ENCODE results near the gene MYO16.

Gene MYO16

GRCh38 chr13:108650271-108650670, 20.9 kb downstream of the MYO16 start:
- H4K20me1 ChIP-seq (ENCODE audit: low read depth, low read length), result no peaks in the 10 kb centered on the region
- H3K4me2 ChIP-seq (ENCODE audit: low read depth, low read length, poor library complexity, severe bottlenecking), result no peak overlapping the region
- no peak overlapping the region for H2AFZ ChIP-seq (ENCODE audit: low read depth, low read length, severe bottlenecking)
- H3K4me3 ChIP-seq (ENCODE audit: insufficient read depth, low read length, poor library complexity, severe bottlenecking), result no peak overlapping the region
- no peak overlapping the region for H3K27ac ChIP-seq (ENCODE audit: low read depth, low read length)
- H3K9ac ChIP-seq (ENCODE audit: low read length), result no peak overlapping the region
- TF ChIP-seq, protein P1, sequence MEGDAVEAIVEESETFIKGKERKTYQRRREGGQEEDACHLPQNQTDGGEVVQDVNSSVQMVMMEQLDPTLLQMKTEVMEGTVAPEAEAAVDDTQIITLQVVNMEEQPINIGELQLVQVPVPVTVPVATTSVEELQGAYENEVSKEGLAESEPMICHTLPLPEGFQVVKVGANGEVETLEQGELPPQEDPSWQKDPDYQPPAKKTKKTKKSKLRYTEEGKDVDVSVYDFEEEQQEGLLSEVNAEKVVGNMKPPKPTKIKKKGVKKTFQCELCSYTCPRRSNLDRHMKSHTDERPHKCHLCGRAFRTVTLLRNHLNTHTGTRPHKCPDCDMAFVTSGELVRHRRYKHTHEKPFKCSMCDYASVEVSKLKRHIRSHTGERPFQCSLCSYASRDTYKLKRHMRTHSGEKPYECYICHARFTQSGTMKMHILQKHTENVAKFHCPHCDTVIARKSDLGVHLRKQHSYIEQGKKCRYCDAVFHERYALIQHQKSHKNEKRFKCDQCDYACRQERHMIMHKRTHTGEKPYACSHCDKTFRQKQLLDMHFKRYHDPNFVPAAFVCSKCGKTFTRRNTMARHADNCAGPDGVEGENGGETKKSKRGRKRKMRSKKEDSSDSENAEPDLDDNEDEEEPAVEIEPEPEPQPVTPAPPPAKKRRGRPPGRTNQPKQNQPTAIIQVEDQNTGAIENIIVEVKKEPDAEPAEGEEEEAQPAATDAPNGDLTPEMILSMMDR (IDR thresholded peaks at IDR 0.05; ENCODE audit: insufficient read depth, low read length, poor library complexity, severe bottlenecking), result no peak
- TF ChIP-seq EZH2phosphoT487 (conservative IDR thresholded peaks at IDR 0.05; ENCODE audit: low read length), result no peak
- H3K27me3 ChIP-seq (ENCODE audit: low read length), result no peaks in the 10 kb centered on the region
- no peaks in the 10 kb centered on the region for H3K36me3 ChIP-seq (ENCODE audit: low read length)
- no peaks in the 10 kb centered on the region for H3K79me2 ChIP-seq (ENCODE audit: insufficient read depth, low read length)
- no peaks in the 10 kb centered on the region for H3F3A ChIP-seq (ENCODE audit: insufficient read depth)
- no peaks in the 10 kb centered on the region for H3K9me2 ChIP-seq (replicated peaks; ENCODE audit: insufficient read depth, low read length)
- no peaks in the 10 kb centered on the region for H3K9me3 ChIP-seq (ENCODE audit: insufficient read depth, low read length)

DNA sequence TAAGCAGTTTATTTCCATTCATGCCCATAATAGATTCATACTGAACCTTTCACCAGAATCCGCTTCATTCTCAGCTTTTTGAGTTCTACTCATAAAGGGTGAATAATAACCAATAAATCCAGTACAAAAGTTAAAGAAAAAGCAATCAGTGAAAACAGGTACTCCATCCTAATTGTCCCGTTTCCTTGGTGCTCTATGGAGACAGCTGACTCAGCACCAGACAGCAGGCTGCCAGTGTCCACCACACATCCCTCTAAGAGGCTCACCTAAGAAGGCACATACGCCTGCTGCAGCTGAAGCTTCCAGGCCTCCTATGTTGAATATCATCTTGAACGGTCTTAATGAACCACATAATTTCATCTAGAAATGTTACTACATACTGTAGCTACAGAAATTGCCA, 27.3 kb downstream of the MYO16 start:
- no peaks in the 10 kb centered on the region for H4K20me1 ChIP-seq (ENCODE audit: low read depth, low read length)
- H3K9me2 ChIP-seq (replicated peaks; ENCODE audit: insufficient read depth, low read length), result no peaks in the 10 kb centered on the region
- H2AFZ ChIP-seq (ENCODE audit: low read depth, low read length, severe bottlenecking), result no peak overlapping the region
- no peak overlapping the region for H3K4me2 ChIP-seq (ENCODE audit: low read depth, low read length, poor library complexity, severe bottlenecking)
- H3F3A ChIP-seq (ENCODE audit: insufficient read depth), result no peaks in the 10 kb centered on the region
- TF ChIP-seq, protein P1 (IDR thresholded peaks at IDR 0.05; ENCODE audit: insufficient read depth, low read length, poor library complexity, severe bottlenecking), result no peak
- TF ChIP-seq EZH2phosphoT487 (conservative IDR thresholded peaks at IDR 0.05; ENCODE audit: low read length), result no peak
- no peaks in the 10 kb centered on the region for H3K79me2 ChIP-seq (ENCODE audit: insufficient read depth, low read length)
- no peaks in the 10 kb centered on the region for H3K9me3 ChIP-seq (ENCODE audit: insufficient read depth, low read length)
- H3K36me3 ChIP-seq (ENCODE audit: low read length), result no peaks in the 10 kb centered on the region
- H3K27me3 ChIP-seq (ENCODE audit: low read length), result no peaks in the 10 kb centered on the region
- no peak overlapping the region for H3K27ac ChIP-seq (ENCODE audit: low read depth, low read length)
- H3K4me3 ChIP-seq (ENCODE audit: insufficient read depth, low read length, poor library complexity, severe bottlenecking), result no peak overlapping the region
- H3K9ac ChIP-seq (ENCODE audit: low read length), result no peak overlapping the region

DNA sequence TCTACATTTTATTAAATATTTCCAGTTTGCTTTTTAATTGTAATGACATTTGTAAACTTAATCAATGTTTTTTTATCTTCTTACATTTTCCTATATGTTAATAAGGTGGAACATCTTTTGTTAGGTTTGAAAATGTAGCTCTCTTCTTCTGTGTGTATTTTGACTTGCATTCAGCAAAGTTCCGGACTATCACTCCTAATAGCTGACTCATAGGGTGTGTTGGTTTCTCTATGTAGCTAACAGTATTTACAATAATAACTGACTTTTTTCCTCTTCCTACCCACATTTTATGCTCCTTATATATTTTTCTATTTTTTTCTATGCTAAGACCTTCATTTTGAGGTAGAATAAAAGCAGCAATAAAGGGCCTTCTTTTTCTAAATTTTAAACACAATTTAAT, 28.1 kb downstream of the MYO16 start:
- Histone ChIP-seq H3K36me3 (ENCODE audit: low read length) (no peaks in the 10 kb centered on the region), H3K9ac (ENCODE audit: low read length) (no peak overlapping the region), H3K9me3 (ENCODE audit: insufficient read depth, low read length) (no peaks in the 10 kb centered on the region), H3K4me2 (ENCODE audit: low read depth, low read length, poor library complexity, severe bottlenecking) (no peak overlapping the region), H4K20me1 (ENCODE audit: low read depth, low read length) (no peaks in the 10 kb centered on the region), H3K9me2 (replicated peaks; ENCODE audit: insufficient read depth, low read length) (no peaks in the 10 kb centered on the region), H3K27ac (ENCODE audit: low read depth, low read length) (no peak overlapping the region), H3K4me3 (ENCODE audit: insufficient read depth, low read length, poor library complexity, severe bottlenecking) (no peak overlapping the region), H3K27me3 (ENCODE audit: low read length) (no peaks in the 10 kb centered on the region), H3F3A (ENCODE audit: insufficient read depth) (no peaks in the 10 kb centered on the region), H2AFZ (ENCODE audit: low read depth, low read length, severe bottlenecking) (no peak overlapping the region), H3K79me2 (ENCODE audit: insufficient read depth, low read length) (no peaks in the 10 kb centered on the region)
- TF ChIP-seq, protein P1 (IDR thresholded peaks at IDR 0.05; ENCODE audit: insufficient read depth, low read length, poor library complexity, severe bottlenecking), result no peak
- no peak for TF ChIP-seq EZH2phosphoT487 (conservative IDR thresholded peaks at IDR 0.05; ENCODE audit: low read length)
